NK-92 treated with Interleukin-12 subunit alpha and Interleukin-12 subunit beta, amount 100 ng/mL, for 24 hours (cell line): Measurements from ENCODE around the gene ART3.
"Not testable (repeated sequence)": the region's sequence is repeated elsewhere in the genome, so short reads cannot be mapped to it uniquely, and the experiment has no call there.

Experiments used
- DNase-seq: peaks from one replicate; lab custom pipeline; 2025; lab: John Stamatoyannopoulos, UW

ART3 gene

GRCh38 chr4:76074468-76074867 lies at the start of gene ART3:
Gene ART3, plus strand, starts transcription at chr4:76074709. Its CDS starts 1,181 bp downstream, at chr4:76075890.
- no peak for DNase-seq

- no peak for DNase-seq
Observed at GRCh38 chr4:76028350-76028765, 46.2 kb upstream of the ART3 start.

- DNase-seq: no peak
Observed at GRCh38 chr4:76029300-76029699, 45.2 kb upstream of the ART3 start.

- peak; percentile 12 for DNase-seq
Observed at GRCh38 chr4:76035141-76035540, 39.4 kb upstream of the ART3 start.

GRCh38 chr4:76035799-76036380 lies 38.6 kb upstream of the ART3 start, which contains the start of gene CXCL11:
Gene CXCL11, minus strand, starts transcription at chr4:76036070. Its CDS starts 83 bp downstream, at chr4:76035987.
- no peak for DNase-seq

- DNase-seq: no peak
Observed at GRCh38 chr4:76036855-76037254, 37.7 kb upstream of the ART3 start.

- not testable (repeated sequence) for DNase-seq
Observed at GRCh38 chr4:76042241-76042998, 32.1 kb upstream of the ART3 start.

GRCh38 chr4:76043306-76043705 lies 31.2 kb upstream of the ART3 start:
- not testable (repeated sequence) for DNase-seq

GRCh38 chr4:76044686-76045085 lies 29.8 kb upstream of the ART3 start:
- DNase-seq: not testable (repeated sequence)

GRCh38 chr4:76049860-76050416 lies 24.6 kb upstream of the ART3 start:
- DNase-seq: not testable (repeated sequence)

- not testable (repeated sequence) for DNase-seq
Observed at GRCh38 chr4:76050560-76051050, 23.9 kb upstream of the ART3 start.

GRCh38 chr4:76053730-76054129 lies 20.8 kb upstream of the ART3 start:
- DNase-seq: no peak

GRCh38 chr4:76055016-76055415 lies 19.5 kb upstream of the ART3 start:
- DNase-seq: no peak

GRCh38 chr4:76055421-76055820 lies 19.1 kb upstream of the ART3 start:
- no peak for DNase-seq

- no peak for DNase-seq
Observed at GRCh38 chr4:76058302-76058701, 16.2 kb upstream of the ART3 start.

GRCh38 chr4:76058888-76059426 lies 15.6 kb upstream of the ART3 start:
- DNase-seq: no peak

- DNase-seq: no peak
Observed at GRCh38 chr4:76059750-76060149, 14.8 kb upstream of the ART3 start.

GRCh38 chr4:76060506-76060905 lies 14.0 kb upstream of the ART3 start:
- DNase-seq: no peak

GRCh38 chr4:76061421-76061820 lies 13.1 kb upstream of the ART3 start:
- DNase-seq: no peak

- DNase-seq: no peak
Observed at GRCh38 chr4:76061982-76062381, 12.5 kb upstream of the ART3 start.

GRCh38 chr4:76066546-76066945 lies 8.0 kb upstream of the ART3 start:
- DNase-seq: no peak

- peak; percentile 24 for DNase-seq
Observed at GRCh38 chr4:76067652-76068286, 6.7 kb upstream of the ART3 start.
